NCI-H748 (cell line): ENCODE results near the gene ITPR1.

Source experiments
- DNase-seq: peaks from one replicate; lab custom pipeline; 2025; ENCODE audit not compliant: unreplicated experiment; lab: John Stamatoyannopoulos, UW

Gene ITPR1

GRCh38 chr3:4529876-4530588, 36.9 kb downstream of the ITPR1 start:
- DNase-seq, result no peak

- no peak for DNase-seq
Observed at GRCh38 chr3:4531478-4532025, 38.4 kb downstream of the ITPR1 start.

- DNase-seq, result no peak
Observed at GRCh38 chr3:4532535-4533112, 39.5 kb downstream of the ITPR1 start.

- no peak for DNase-seq
Observed at GRCh38 chr3:4533489-4534443, 40.6 kb downstream of the ITPR1 start.

GRCh38 chr3:4534906-4535305, 41.8 kb downstream of the ITPR1 start:
- no peak for DNase-seq

GRCh38 chr3:4536260-4536659, 43.1 kb downstream of the ITPR1 start:
- no peak for DNase-seq

- DNase-seq, result no peak
Observed at GRCh38 chr3:4540267-4540666, 47.1 kb downstream of the ITPR1 start.

- no peak for DNase-seq
Observed at GRCh38 chr3:4543110-4543509, 50.0 kb downstream of the ITPR1 start.

GRCh38 chr3:4546346-4547178, 53.4 kb downstream of the ITPR1 start:
- no peak for DNase-seq

- DNase-seq, result no peak
Observed at GRCh38 chr3:4547799-4548198, 54.7 kb downstream of the ITPR1 start.

- no peak for DNase-seq
Observed at GRCh38 chr3:4548356-4548755, 55.2 kb downstream of the ITPR1 start.

- no peak for DNase-seq
Observed at GRCh38 chr3:4548780-4549179, 55.6 kb downstream of the ITPR1 start.

GRCh38 chr3:4549896-4550295, 56.7 kb downstream of the ITPR1 start:
- no peak for DNase-seq

GRCh38 chr3:4551051-4551711, 58.0 kb downstream of the ITPR1 start:
- no peak for DNase-seq

GRCh38 chr3:4551794-4552442, 58.8 kb downstream of the ITPR1 start:
- no peak for DNase-seq

GRCh38 chr3:4552811-4553210, 59.7 kb downstream of the ITPR1 start:
- no peak for DNase-seq

- no peak for DNase-seq
Observed at GRCh38 chr3:4561661-4562060, 68.5 kb downstream of the ITPR1 start.

- no peak for DNase-seq
Observed at GRCh38 chr3:4562595-4562994, 69.4 kb downstream of the ITPR1 start.

- no peak for DNase-seq
Observed at GRCh38 chr3:4564270-4564669, 71.1 kb downstream of the ITPR1 start.
